H1 (cell line): ENCODE results near the gene CDCA3. TPM values are rescaled to one million over a fixed set of nuclear protein-coding genes. Genes with fewer than 3 reads are reported as not detected.
A peak's percentile ranks its signal among the peaks of the same experiment; 100 is the strongest.

Source experiments
- ASH2L ChIP-seq: fragments of 200-600, 300-600 bp; sonication (generic); IDR thresholded peaks from one replicate; pipeline ENCODE4 v1.7.1; 2017; ENCODE audit warnings: low read length
- CEBPB ChIP-seq: IDR thresholded peaks from 2 replicates; pipeline ENCODE4 v1.6.1; 2012; ENCODE audit warnings: low read depth, low read length
- CTBP2 ChIP-seq: IDR thresholded peaks from 2 replicates; pipeline ENCODE4 v1.7.0; 2011; ENCODE audit warnings: borderline replicate concordance, mild to moderate bottlenecking, moderate library complexity, mixed read lengths, low read length; ENCODE audit not compliant: insufficient read depth, insufficient read length
- EP300 ChIP-seq, 2 experiments: IDR thresholded peaks; 1 replicate in 1 of 2; 2 replicates in 1 of 2; pipeline ENCODE4 v1.6.1; 2011 to 2012; ENCODE audit warnings: low read depth in 2 of 2, low read length in 2 of 2, mild to moderate bottlenecking in 2 of 2, borderline replicate concordance in 1 of 2, inconsistent platforms in 1 of 2, moderate library complexity in 1 of 2
- EZH2 ChIP-seq: fragments of 200-600 bp; sonication (generic); IDR thresholded peaks from 2 replicates; pipeline ENCODE4 v1.7.1; 2012; ENCODE audit warnings: low read depth, mild to moderate bottlenecking, moderate library complexity, low read length, inconsistent platforms; ENCODE audit not compliant: severe bottlenecking
- FOSL1 ChIP-seq: IDR thresholded peaks from 2 replicates; pipeline ENCODE4 v1.6.1; 2011; ENCODE audit warnings: mild to moderate bottlenecking, low read depth, low read length, moderate library complexity; ENCODE audit not compliant: insufficient read depth
- KDM4A ChIP-seq: IDR thresholded peaks from one replicate; pipeline ENCODE4 v1.7.1; 2012; ENCODE audit warnings: low read depth, mild to moderate bottlenecking, moderate library complexity, low read length, inconsistent platforms; ENCODE audit not compliant: severe bottlenecking
- PHF8 ChIP-seq: fragments of 200-600 bp; sonication (generic); conservative IDR thresholded peaks from 2 replicates; pipeline ENCODE4 v1.7.1; 2012; ENCODE audit warnings: low read depth, mild to moderate bottlenecking, inconsistent platforms, low read length, moderate library complexity
- POLR2AphosphoS5 ChIP-seq: IDR thresholded peaks from 2 replicates; pipeline ENCODE4 v1.6.1; 2011; ENCODE audit warnings: low read depth, low read length
- RAD21 ChIP-seq, 2 experiments: IDR thresholded peaks in 1 of 2; conservative IDR thresholded peaks in 1 of 2; 2 replicates each; pipeline ENCODE4 v1.6.1; 2011; ENCODE audit warnings: low read depth in 2 of 2, low read length in 2 of 2, improper control_type of control experiment in 1 of 2, inconsistent platforms in 1 of 2, mild to moderate bottlenecking in 1 of 2, moderate library complexity in 1 of 2
- RFX5 ChIP-seq: IDR thresholded peaks from 2 replicates; pipeline ENCODE4 v1.6.1; 2011; ENCODE audit warnings: low read depth, low read length, improper control_type of control experiment, borderline replicate concordance
- SAP30 ChIP-seq: fragments of 300-600 bp; sonication (generic); IDR thresholded peaks from 2 replicates; pipeline ENCODE4 v1.7.1; 2012; ENCODE audit warnings: low read length, moderate library complexity, mild to moderate bottlenecking, inconsistent platforms; ENCODE audit not compliant: insufficient read depth, insufficient replicate concordance
- SIN3A ChIP-seq, 2 experiments: IDR thresholded peaks in 1 of 2; conservative IDR thresholded peaks in 1 of 2; 2 replicates each; pipeline ENCODE4 v1.6.1; 2011 to 2012; ENCODE audit warnings: low read length in 2 of 2, improper control_type of control experiment in 1 of 2, low read depth in 1 of 2, mild to moderate bottlenecking in 1 of 2
- SIRT6 ChIP-seq: IDR thresholded peaks from one replicate; pipeline ENCODE4 v1.7.1; 2012; ENCODE audit warnings: low read length, inconsistent platforms
- SIX5 ChIP-seq: IDR thresholded peaks from 2 replicates; pipeline ENCODE4 v1.6.1; 2011; ENCODE audit warnings: mild to moderate bottlenecking, low read depth, low read length
- SP4 ChIP-seq: IDR thresholded peaks from 2 replicates; pipeline ENCODE4 v1.6.1; 2012; ENCODE audit warnings: low read length, inconsistent platforms
- TAF1 ChIP-seq: IDR thresholded peaks from 2 replicates; pipeline ENCODE4 v1.6.1; 2011; ENCODE audit warnings: mild to moderate bottlenecking, low read depth, low read length
- TAF7 ChIP-seq: optimal IDR thresholded peaks from 2 replicates; pipeline ENCODE3; 2011; ENCODE audit warnings: low read depth, mild to moderate bottlenecking, inconsistent platforms, low read length, moderate library complexity, borderline replicate concordance
- TBP ChIP-seq: IDR thresholded peaks from 2 replicates; pipeline ENCODE4 v1.6.1; 2011; ENCODE audit warnings: low read depth, low read length, improper control_type of control experiment
- polyA plus RNA-seq, 7 experiments: library from polyadenylated mRNA; depleted of rRNA in 3 of 7; stranded (reverse) in 5 of 7; unstranded in 2 of 7; fragments of >200 nt in 5 of 7; fragments of 200-250 nt in 2 of 7; gene quantifications; 1 replicate in 5 of 7; 2 replicates in 1 of 7; 4 replicates in 1 of 7; pipeline versions ENCODE4 v1.2.1 to v1.2.3, GENCODE V29; 2011 to 2013; ENCODE audit warnings: missing spikeins in 2 of 7, mixed read lengths in 2 of 7
- total RNA-seq: library from RNA; stranded (reverse); fragmentation: NEBNext Ultra II Directional; extraction: Animal tissue kit (Norgen Biotek cat#: 25700); gene quantifications from 2 replicates; pipeline ENCODE4 v1.2.1, GENCODE V29; 2021
- TF ChIP-seq, protein P1 (sequence below), 3 experiments: IDR thresholded peaks; 1 replicate in 2 of 3; 2 replicates in 1 of 3; pipeline versions ENCODE4 v1.5.1 to v1.6.1; 2011; ENCODE audit warnings: low read length in 3 of 3, mild to moderate bottlenecking in 3 of 3, inconsistent platforms in 2 of 3, low read depth in 1 of 3, moderate library complexity in 1 of 3; ENCODE audit not compliant: insufficient read depth in 1 of 3; ENCODE audit errors: control extremely low read depth in 1 of 3

CDCA3 gene
- total and polyA plus RNA-seq, 2 of the 8 experiments (the other 6 are each of a cell fraction or from before 2014, with no cell fraction given): 47.7 to 71.2 TPM

DNA sequence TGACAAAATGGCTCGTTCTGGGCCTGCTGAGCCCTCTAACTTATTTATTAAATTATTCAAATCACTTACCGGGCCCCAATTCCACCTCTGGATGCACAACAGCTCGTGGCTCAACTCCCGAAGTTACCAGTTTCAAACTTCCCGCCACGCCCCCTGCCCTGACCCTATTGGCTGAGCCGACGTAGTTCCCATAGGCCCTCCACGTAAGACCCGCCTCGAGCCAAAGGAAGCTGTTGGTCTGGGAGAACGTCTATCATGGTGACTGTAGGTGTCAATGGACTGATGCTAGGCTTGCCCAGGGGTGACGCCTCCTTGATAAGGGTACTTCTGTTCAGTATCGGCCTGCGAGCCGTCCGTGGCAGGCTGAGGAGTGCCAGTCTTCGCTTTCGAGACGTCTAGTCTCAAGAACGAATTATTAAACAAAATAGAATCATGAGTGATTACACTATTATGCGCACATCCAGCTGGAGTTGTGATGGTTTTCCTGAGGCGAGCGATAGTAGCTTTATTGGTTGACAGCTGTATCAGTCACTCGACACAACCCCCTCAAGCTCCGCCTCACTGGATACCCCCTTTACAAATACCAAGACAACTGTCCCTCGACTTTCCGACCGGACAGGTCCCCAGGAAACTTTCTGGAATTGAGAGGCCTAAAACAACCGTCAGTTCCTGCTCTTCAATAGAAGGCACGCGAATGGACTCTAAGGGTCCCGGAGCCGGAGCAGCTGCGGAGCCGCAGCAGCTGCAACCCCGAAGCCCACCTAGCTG lies at the start of gene CDCA3 (continued):
- TF ChIP-seq, protein P1, sequence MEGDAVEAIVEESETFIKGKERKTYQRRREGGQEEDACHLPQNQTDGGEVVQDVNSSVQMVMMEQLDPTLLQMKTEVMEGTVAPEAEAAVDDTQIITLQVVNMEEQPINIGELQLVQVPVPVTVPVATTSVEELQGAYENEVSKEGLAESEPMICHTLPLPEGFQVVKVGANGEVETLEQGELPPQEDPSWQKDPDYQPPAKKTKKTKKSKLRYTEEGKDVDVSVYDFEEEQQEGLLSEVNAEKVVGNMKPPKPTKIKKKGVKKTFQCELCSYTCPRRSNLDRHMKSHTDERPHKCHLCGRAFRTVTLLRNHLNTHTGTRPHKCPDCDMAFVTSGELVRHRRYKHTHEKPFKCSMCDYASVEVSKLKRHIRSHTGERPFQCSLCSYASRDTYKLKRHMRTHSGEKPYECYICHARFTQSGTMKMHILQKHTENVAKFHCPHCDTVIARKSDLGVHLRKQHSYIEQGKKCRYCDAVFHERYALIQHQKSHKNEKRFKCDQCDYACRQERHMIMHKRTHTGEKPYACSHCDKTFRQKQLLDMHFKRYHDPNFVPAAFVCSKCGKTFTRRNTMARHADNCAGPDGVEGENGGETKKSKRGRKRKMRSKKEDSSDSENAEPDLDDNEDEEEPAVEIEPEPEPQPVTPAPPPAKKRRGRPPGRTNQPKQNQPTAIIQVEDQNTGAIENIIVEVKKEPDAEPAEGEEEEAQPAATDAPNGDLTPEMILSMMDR (IDR thresholded peaks at IDR 0.05; ENCODE audit: control extremely low read depth in 1 of 3, insufficient read depth in 1 of 3, low read depth in 1 of 3, low read length in 3 of 3): peak in 1 of 3 experiments; percentile 17; a peak in 1 of 4 replicates
- TF ChIP-seq FOSL1 (no peak), RAD21 (IDR thresholded peaks at IDR 0.05 in 1 of 2, conservative IDR thresholded peaks at IDR 0.05 in 1 of 2; ENCODE audit: low read depth in 2 of 2, low read length in 2 of 2) (no peak), CEBPB (no peak), TBP (0 out of 2 replicates have a peak, but pooled peaks have one; percentile 23), PHF8 (no peak), CTBP2 (no peak), SIX5 (no peak), SAP30 (peak; percentile 99), SIRT6 (no peak), SP4 (no peak; the same call in 1 of the 2 replicates), SIN3A (conservative IDR thresholded peaks at IDR 0.05 in 1 of 2, IDR thresholded peaks at IDR 0.05 in 1 of 2; ENCODE audit: low read depth in 1 of 2, low read length in 2 of 2) (peak; percentile 89 to 96), KDM4A (peak; percentile 19), TAF7 (peak; percentile 67), EZH2 (no peak), EP300 (IDR thresholded peaks at IDR 0.05; ENCODE audit: borderline replicate concordance in 1 of 2, low read depth in 2 of 2, low read length in 2 of 2) (no peak), RFX5 (no peak), ASH2L (peak; percentile 68), TAF1 (peak; percentile 8; the same call in 1 of the 2 replicates), POLR2AphosphoS5 (peak; percentile 68; the same call in 1 of the 2 replicates)
